ENCODE measurements around the gene FLNB.

DNA sequence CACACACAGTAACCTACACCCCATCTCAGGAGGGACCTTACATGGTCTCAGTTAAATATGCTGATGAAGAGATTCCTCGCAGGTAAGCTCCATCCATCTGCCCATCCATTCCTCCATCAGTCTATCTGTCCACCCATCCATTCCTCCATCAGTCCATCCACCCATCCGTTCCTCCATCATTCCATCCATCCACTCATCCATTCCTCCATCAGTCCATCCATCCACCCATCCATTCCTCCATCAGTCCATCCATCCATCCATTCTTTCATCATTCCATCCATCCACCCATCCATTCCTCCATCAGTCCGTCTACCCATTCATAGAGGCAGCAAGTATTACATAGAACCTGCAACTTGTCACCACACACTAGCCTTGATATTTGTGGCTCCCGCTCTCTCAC is 124.6 kb downstream of the FLNB start:
- TF ChIP-seq REST (IDR thresholded peaks at IDR 0.05; ENCODE audit: insufficient read depth in 1 of 2, low read depth in 2 of 2, low read length in 2 of 2): no peak
- no peak for TF ChIP-seq POLR2AphosphoS5 (IDR thresholded peaks at IDR 0.05; ENCODE audit: low read depth, low read length)
- TF ChIP-seq SIN3A (IDR thresholded peaks at IDR 0.05; ENCODE audit: borderline replicate concordance, insufficient read depth, low read length): no peak

Data from PFSK-1 (cell line).